HEK293 (cell line): ENCODE measurements around the gene HOXB13.

Source experiments
- CTCF ChIP-seq: fragments of 450-650 bp; formaldehyde crosslinking; IDR thresholded peaks from 2 replicates; pipeline ENCODE4 v1.5.1; 2016; ENCODE audit warnings: missing biosample characterization, missing genetic modification characterization
- HOXA7 ChIP-seq: sonication (generic); formaldehyde crosslinking; IDR thresholded peaks from 2 replicates; pipeline ENCODE4 v1.8.1; 2022; ENCODE audit warnings: missing genetic modification reagents, borderline replicate concordance
- PBX3 ChIP-seq: sonication (generic); formaldehyde crosslinking; IDR thresholded peaks from 2 replicates; pipeline ENCODE4 v1.8.1; 2022; ENCODE audit warnings: mild to moderate bottlenecking, moderate library complexity, missing genetic modification reagents
- SCRT1 ChIP-seq: fragments of 450-650 bp; formaldehyde crosslinking; IDR thresholded peaks from 2 replicates; pipeline ENCODE4 v1.5.1; 2016; ENCODE audit warnings: missing biosample characterization, missing genetic modification characterization, borderline replicate concordance
- ZNF274 ChIP-seq, 2 experiments: fragments of 200-500 bp in 1 of 2; fragments of 450-650 bp in 1 of 2; sonication (Bioruptor generic) in 1 of 2; formaldehyde crosslinking in 1 of 2; IDR thresholded peaks; 2 replicates each; pipeline versions ENCODE4 v1.5.1 to v1.6.1; 2014 to 2016; ENCODE audit warnings: borderline replicate concordance in 1 of 2, inconsistent platforms in 1 of 2, low read length in 1 of 2, missing biosample characterization in 1 of 2, missing genetic modification characterization in 1 of 2
- ZNF433 ChIP-seq: fragments of 450-650 bp; formaldehyde crosslinking; IDR thresholded peaks from 2 replicates; pipeline ENCODE4 v1.5.1; 2016; ENCODE audit warnings: missing biosample characterization, missing genetic modification characterization, low read depth
- ZNF561 ChIP-seq: fragments of 450-650 bp; IDR thresholded peaks from 2 replicates; pipeline ENCODE4 v1.5.1; 2018; ENCODE audit warnings: missing biosample characterization, missing genetic modification characterization, borderline replicate concordance

- no peak for TF ChIP-seq HOXA7 (CRISPR knock-in tag)
- TF ChIP-seq CTCF (tag by site-specific recombination), result no peak
- TF ChIP-seq SCRT1 (tag by site-specific recombination), result no peak
- TF ChIP-seq ZNF433 (tag by site-specific recombination), result no peak
- no peak for TF ChIP-seq ZNF274 (IDR thresholded peaks at IDR 0.05; ENCODE audit: low read length)
- no peak for TF ChIP-seq ZNF274 (tag by site-specific recombination; IDR thresholded peaks at IDR 0.05; ENCODE audit: borderline replicate concordance)
- TF ChIP-seq ZNF561 (tag by site-specific recombination), result no peak
- no peak for TF ChIP-seq PBX3 (CRISPR knock-in tag)
Measured at GRCh38 chr17:48751733-48752398, 23.3 kb upstream of the HOXB13 start.
